ENCODE data around the gene MMP23B. TPM values are rescaled to one million over a fixed set of nuclear protein-coding genes. Genes with fewer than 3 reads are reported as not detected.

Gene MMP23B
- total RNA-seq, 4 donors from 2014 or later, result 2.1 to 3.9 (median 3.2) TPM

- intact Hi-C loops (cut with DNase I; ENCODE audit: low total_unique reads), result no loop called here
- TF ChIP-seq CTCF (IDR thresholded peaks at IDR 0.05) (no peak), POLR2A (IDR thresholded peaks at IDR 0.05) (no peak)
- no peak for DNase-seq (ENCODE audit: low spot score in 2 of 2)
- H3K4me3 ChIP-seq (ENCODE audit: low read depth, poor library complexity, severe bottlenecking), result no peak overlapping the region
- WGBS, 2 donors, result 82 to 84% methylated on average over 35 to 38 of the region's 38 CpGs
Measured at GRCh38 chr1:1624443-1625403, 7.2 kb upstream of the MMP23B start.

GRCh38 chr1:1625404-1625775 is 6.6 kb upstream of the MMP23B start:
- intact Hi-C loops (cut with DNase I; ENCODE audit: low total_unique reads), result no loop called here
- 87 to 91% methylated on average over 27 to 28 of the region's 28 CpGs for WGBS, 2 donors
- TF ChIP-seq CTCF (IDR thresholded peaks at IDR 0.05) (no peak), POLR2A (IDR thresholded peaks at IDR 0.05) (no peak)
- no peak for DNase-seq (ENCODE audit: low spot score in 2 of 2)
- H3K4me3 ChIP-seq (ENCODE audit: low read depth, poor library complexity, severe bottlenecking), result no peak overlapping the region

GRCh38 chr1:1625824-1626206 is 6.2 kb upstream of the MMP23B start:
- TF ChIP-seq CTCF (IDR thresholded peaks at IDR 0.05) (no peak), POLR2A (IDR thresholded peaks at IDR 0.05) (no peak)
- no peak overlapping the region for H3K4me3 ChIP-seq (ENCODE audit: low read depth, poor library complexity, severe bottlenecking)
- WGBS, 2 donors, result 88 to 90% methylated on average over 8 of the region's 8 CpGs
- intact Hi-C loops (cut with DNase I; ENCODE audit: low total_unique reads), result no loop called here
- no peak for DNase-seq (ENCODE audit: low spot score in 2 of 2)

- intact Hi-C loops (cut with DNase I; ENCODE audit: low total_unique reads), result no loop called here
- no peak for DNase-seq (ENCODE audit: low spot score in 2 of 2)
- no peak overlapping the region for H3K4me3 ChIP-seq (ENCODE audit: low read depth, poor library complexity, severe bottlenecking)
- TF ChIP-seq POLR2A (IDR thresholded peaks at IDR 0.05), result no peak
- no peak for TF ChIP-seq CTCF (IDR thresholded peaks at IDR 0.05)
- 90 to 96% methylated on average over 31 to 37 of the region's 48 CpGs for WGBS, 2 donors
Measured at GRCh38 chr1:1626207-1627141, 5.5 kb upstream of the MMP23B start.

GRCh38 chr1:1627261-1627828 is 4.6 kb upstream of the MMP23B start:
- 66% methylated on average over 10 of the region's 37 CpGs; no CpG with 5 or more reads in 1 of the 2 donors for WGBS, 2 donors
- intact Hi-C loops (cut with DNase I; ENCODE audit: low total_unique reads), result no loop called here
- H3K4me3 ChIP-seq (ENCODE audit: low read depth, poor library complexity, severe bottlenecking), result no peak overlapping the region
- no peak for DNase-seq (ENCODE audit: low spot score in 2 of 2)
- TF ChIP-seq POLR2A (IDR thresholded peaks at IDR 0.05), result no peak
- no peak for TF ChIP-seq CTCF (IDR thresholded peaks at IDR 0.05)

Data from lower leg skin (tissue), 4 donors.